ENCODE measurements around the gene ATP5IF1.

ATP5IF1 gene

DNA sequence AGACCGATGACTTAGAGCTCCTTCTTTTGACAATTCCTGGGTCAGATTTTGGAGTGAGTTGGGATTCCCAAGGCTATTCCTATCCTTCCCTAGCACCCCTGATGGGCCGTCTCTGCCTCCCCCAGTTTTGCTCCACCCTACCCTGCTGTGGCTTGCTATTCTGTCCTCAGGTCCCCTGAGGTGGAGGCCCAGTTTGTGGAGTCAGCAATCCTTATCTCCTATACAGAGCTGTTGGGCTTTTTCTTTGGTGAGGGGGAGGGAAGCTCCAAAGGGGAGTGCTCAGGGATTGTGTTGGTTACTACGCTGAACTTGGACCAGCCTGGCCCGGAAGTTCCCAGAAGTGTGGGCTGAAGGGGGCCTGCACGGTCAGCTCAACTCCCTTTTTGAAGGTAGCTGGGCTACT, 31.0 kb downstream of the ATP5IF1 start:
- no peak for DNase-seq (ENCODE audit: low read depth)
- no peak overlapping the region for H3K4me3 ChIP-seq (ENCODE audit: low read length)
- TF ChIP-seq, protein P1, sequence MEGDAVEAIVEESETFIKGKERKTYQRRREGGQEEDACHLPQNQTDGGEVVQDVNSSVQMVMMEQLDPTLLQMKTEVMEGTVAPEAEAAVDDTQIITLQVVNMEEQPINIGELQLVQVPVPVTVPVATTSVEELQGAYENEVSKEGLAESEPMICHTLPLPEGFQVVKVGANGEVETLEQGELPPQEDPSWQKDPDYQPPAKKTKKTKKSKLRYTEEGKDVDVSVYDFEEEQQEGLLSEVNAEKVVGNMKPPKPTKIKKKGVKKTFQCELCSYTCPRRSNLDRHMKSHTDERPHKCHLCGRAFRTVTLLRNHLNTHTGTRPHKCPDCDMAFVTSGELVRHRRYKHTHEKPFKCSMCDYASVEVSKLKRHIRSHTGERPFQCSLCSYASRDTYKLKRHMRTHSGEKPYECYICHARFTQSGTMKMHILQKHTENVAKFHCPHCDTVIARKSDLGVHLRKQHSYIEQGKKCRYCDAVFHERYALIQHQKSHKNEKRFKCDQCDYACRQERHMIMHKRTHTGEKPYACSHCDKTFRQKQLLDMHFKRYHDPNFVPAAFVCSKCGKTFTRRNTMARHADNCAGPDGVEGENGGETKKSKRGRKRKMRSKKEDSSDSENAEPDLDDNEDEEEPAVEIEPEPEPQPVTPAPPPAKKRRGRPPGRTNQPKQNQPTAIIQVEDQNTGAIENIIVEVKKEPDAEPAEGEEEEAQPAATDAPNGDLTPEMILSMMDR (conservative IDR thresholded peaks at IDR 0.05; ENCODE audit: low read length): no peak

DNA sequence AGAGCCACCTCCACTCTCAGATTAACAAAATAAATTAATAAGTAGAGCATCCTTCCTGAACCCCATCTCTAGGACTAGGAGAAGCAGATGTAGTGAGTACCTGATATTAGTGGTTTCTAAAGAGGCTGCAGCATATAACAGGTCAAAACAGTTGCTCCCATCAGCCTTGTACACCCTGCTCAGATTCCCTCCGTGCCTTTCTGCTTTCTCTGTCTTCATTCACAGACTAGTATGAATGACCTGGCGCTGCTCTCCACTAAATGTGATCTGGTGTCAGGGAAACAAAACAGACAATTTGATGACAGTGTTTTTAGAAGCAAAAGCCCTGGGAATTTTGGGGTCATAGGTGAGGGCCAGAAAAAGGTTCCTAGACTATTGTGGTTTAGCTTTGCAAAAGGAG, 31.7 kb downstream of the ATP5IF1 start:
- TF ChIP-seq, protein P1 (conservative IDR thresholded peaks at IDR 0.05; ENCODE audit: low read length): no peak
- no peak overlapping the region for H3K4me3 ChIP-seq (ENCODE audit: low read length)
- no peak for DNase-seq (ENCODE audit: low read depth)

DNA sequence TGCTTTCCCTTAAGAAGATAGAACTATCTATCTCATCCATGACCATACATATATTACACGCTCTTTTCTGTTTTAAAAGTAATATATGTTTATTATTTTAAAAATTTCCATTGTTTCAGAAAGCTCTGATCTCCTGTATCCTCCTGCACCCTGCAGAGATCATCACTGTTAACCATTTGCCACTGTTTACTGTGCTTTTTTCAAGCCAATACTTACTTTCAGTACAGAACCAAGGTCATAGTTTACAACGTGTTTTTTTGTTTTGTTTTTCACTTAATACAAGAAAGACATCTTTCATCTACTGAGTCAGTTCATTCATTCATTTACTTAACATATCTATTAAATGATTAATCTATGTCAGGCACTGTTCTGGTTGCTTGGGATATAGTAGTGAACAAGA, 33.6 kb downstream of the ATP5IF1 start:
- no peak for DNase-seq (ENCODE audit: low read depth)
- H3K4me3 ChIP-seq (ENCODE audit: low read length): no peak overlapping the region
- TF ChIP-seq, protein P1 (conservative IDR thresholded peaks at IDR 0.05; ENCODE audit: low read length): no peak

DNA sequence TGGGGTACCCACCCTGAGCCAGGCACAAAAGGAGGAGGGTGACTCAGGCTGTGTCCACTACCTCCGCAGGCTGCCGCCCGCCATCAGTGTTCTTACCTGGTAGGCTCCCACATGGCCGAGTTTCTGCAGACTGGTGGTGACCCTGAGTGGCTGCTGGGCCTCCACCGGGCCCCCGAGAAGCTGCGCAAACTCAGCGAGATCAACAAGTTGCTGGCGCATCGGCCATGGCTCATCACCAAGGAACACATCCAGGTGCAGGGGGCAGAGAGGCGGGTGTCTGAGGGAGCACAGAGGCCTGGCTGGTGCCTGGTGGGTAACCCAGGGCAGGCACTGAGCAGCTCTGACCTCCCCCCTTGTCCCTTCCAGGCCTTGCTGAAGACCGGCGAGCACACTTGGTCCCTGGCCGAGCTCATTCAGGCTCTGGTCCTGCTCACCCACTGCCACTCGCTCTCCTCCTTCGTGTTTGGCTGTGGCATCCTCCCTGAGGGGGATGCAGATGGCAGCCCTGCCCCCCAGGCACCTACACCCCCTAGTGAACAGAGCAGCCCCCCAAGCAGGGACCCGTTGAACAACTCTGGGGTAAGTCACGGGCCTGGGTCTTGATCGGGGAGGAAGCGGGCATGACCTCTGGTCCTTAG, 36.4 kb downstream of the ATP5IF1 start:
- H3K4me3 ChIP-seq (ENCODE audit: low read length): no peak overlapping the region
- no peak for DNase-seq (ENCODE audit: low read depth)
- TF ChIP-seq, protein P1 (conservative IDR thresholded peaks at IDR 0.05; ENCODE audit: low read length): no peak

DNA sequence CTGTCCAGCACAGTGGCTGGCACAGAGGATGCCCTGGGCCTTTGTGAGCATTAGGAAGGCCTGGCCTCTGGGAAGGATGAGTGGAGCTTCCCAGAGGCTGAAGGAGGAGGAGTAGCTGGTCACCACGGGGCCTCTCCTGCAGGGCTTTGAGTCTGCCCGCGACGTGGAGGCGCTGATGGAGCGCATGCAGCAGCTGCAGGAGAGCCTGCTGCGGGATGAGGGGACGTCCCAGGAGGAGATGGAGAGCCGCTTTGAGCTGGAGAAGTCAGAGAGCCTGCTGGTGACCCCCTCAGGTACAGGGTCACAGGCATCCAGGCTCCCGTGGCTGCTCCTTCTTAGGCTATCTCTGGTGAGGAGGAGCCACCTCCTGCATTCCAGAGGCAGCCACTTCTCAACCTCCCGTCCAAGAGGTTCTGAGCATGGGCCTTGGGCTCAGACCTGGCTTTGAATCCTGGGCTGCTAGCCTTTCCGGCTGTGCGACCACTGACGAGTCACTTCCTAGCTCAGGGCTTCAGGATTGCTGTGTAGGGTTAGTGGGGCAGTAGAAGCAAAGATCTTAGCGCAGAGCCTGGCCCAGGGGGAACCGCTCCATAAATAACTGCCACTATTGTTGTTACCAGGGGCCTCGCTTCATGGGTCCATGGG, 37.4 kb downstream of the ATP5IF1 start:
- DNase-seq (ENCODE audit: low read depth): no peak
- TF ChIP-seq, protein P1 (conservative IDR thresholded peaks at IDR 0.05; ENCODE audit: low read length): no peak
- no peak overlapping the region for H3K4me3 ChIP-seq (ENCODE audit: low read length)

DNA sequence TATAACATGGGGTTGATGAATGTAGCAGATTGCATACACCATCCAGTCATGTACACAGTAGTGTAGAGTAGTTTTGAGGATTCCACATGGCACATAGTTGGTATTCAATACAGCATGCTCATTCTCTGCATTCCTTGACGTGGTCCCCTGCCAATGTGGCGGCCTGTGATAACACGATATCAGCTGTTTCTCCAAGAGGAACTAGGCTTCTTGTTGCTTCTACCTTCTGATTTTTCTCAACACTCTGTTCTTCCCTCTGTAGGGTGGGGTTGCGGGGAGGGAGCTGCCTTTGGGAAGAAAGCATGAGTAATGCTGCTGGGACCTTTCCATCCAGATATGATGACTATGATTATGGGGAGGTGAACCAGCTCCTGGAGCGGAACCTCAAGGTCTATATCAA, 42.8 kb downstream of the ATP5IF1 start:
- TF ChIP-seq, protein P1 (conservative IDR thresholded peaks at IDR 0.05; ENCODE audit: low read length): no peak
- no peak overlapping the region for H3K4me3 ChIP-seq (ENCODE audit: low read length)
- DNase-seq (ENCODE audit: low read depth): no peak

DNA sequence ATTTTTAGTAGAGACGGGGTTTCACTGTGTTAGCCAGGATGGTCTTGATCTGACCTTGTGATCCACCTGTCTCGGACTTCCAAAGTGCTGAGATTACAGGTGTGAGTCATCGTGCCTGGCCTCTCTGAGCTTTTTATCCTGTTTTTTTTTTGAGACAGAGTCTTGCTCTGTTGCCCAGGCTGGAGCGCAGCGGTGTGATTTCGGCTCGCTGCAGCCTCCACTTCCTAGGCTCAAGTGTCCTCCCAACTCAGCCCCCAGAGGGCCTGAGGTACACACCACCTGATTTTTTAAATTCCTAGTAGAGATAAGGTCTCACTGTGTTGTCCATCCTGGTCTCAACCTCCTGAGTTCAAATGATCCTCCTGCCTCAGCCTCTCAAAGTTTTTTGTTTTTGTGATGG, 43.8 kb downstream of the ATP5IF1 start:
- TF ChIP-seq, protein P1 (conservative IDR thresholded peaks at IDR 0.05; ENCODE audit: low read length): no peak
- no peak for DNase-seq (ENCODE audit: low read depth)
- H3K4me3 ChIP-seq (ENCODE audit: low read length): no peak overlapping the region
